Pancreas (tissue), 10 donors: ENCODE data around the gene GNAS. TPM values are rescaled to one million over a fixed set of nuclear protein-coding genes. Genes with fewer than 3 reads are reported as not detected.

Experiments used
- ATAC-seq, 4 donors: fragments of 200-7000 bp; cut with Tn5 transposase; one replicate each; pipeline versions ENCODE4 v1.8.0 to v1.9.1; 2020; ENCODE audit warnings: mild to moderate bottlenecking in 4 of 4, moderate library complexity in 4 of 4
- DNase-seq, 6 donors: peaks; one replicate each; pipeline ENCODE4 v3.0.0-alpha.2; 2020
- FAIRE-seq: peaks from 2 replicates; lab custom pipeline; 2012; peaks lifted over from hg19 to GRCh38; lab: Jason Lieb, UNC
- H3K27ac ChIP-seq, 4 donors: fragments of 200-600 bp; sonication (generic); 1 replicate in 3 of 4; 2 replicates in 1 of 4; pipeline versions ENCODE4 v1.5.0 to v1.8.0; 2020
- H3K27me3 ChIP-seq, 4 donors: fragments of 200-600 bp; one replicate each; pipeline ENCODE4 v1.8.0; 2021
- H3K36me3 ChIP-seq, 3 donors: fragments of 200-600 bp; sonication (generic) in 1 of 3; one replicate each; pipeline versions ENCODE4 v1.5.0 to v1.8.0; 2020 to 2021
- H3K4me1 ChIP-seq, 3 donors: fragments of 200-600 bp; one replicate each; pipeline ENCODE4 v1.8.0; 2021
- H3K4me3 ChIP-seq, 4 donors: fragments of 200-600 bp; sonication (generic) in 2 of 4; one replicate each; pipeline versions ENCODE4 v1.5.0 to v1.8.0; 2020 to 2021
- H3K9me3 ChIP-seq, 4 donors: fragments of 200-600 bp; one replicate each; pipeline ENCODE4 v1.8.0; 2021
- WGBS, 2 donors: extraction: QIAGEN DNeasy Blood & Tissue Kit; methylation state at CpG; one replicate each; pipeline ENCODE4 v1.1.7; 2013; 5-methylcytosine and 5-hydroxymethylcytosine counted together
- intact Hi-C, 3 donors: fragments of 100-400 bp; cut with DNase I; formaldehyde crosslinking; loops; one replicate each; pipeline versions ENCODE4 v1.11.1 to v1.14.2; 2022
- polyA plus RNA-seq, 2 donors: library from polyadenylated mRNA; stranded (reverse); fragments of 200-250 nt; gene quantifications; one replicate each; pipeline ENCODE4 v1.2.3, GENCODE V29; 2013
- total RNA-seq, 6 donors: library from RNA; stranded (reverse); fragmentation: NEBNext Ultra II Directional in 4 of 6; extraction: Animal tissue kit (Norgen Biotek cat#: 25700) in 4 of 6; gene quantifications; one replicate each; pipeline versions ENCODE4 v1.2.1 to v1.2.4, GENCODE V29; 2021 to 2023
- TF ChIP-seq, protein P1 (sequence below), 4 donors: fragments of 200-600 bp; sonication (generic) in 3 of 4; IDR thresholded peaks; one replicate each; pipeline versions ENCODE4 v1.5.0 to v1.8.0; 2021; ENCODE audit warnings: antibody characterized with exemption in 4 of 4
- donor health status: healthy with polysubstance abuse.
- donor health status: DM: no; HTN: no; CAD: no; lungs with moderate emphysema.
- donor health status: DM: no; HTN: no; CAD: no.
- donor health status: control.
- donor health status: control.
- donor health status: Bipolar disorder and iron deficiency.
- donor health status: DM: yes; HTN: yes; CAD: no.
- donor health status: DM: no; HTN: no; CAD: no.
- donor health status: DM: no; HTN: no; CAD: no.
- donor health status: DM: yes; HTN: yes; CAD: no.

Gene GNAS
- total and polyA plus RNA-seq, 8 donors: 349 to 2,220 (median 627) TPM

- intact Hi-C loops: no loop called here
- ATAC-seq: peak; percentile 46 to 79 (median 58)
Observed at GRCh38 chr20:58880994-58881752, 28.7 kb downstream of the GNAS start.

DNA sequence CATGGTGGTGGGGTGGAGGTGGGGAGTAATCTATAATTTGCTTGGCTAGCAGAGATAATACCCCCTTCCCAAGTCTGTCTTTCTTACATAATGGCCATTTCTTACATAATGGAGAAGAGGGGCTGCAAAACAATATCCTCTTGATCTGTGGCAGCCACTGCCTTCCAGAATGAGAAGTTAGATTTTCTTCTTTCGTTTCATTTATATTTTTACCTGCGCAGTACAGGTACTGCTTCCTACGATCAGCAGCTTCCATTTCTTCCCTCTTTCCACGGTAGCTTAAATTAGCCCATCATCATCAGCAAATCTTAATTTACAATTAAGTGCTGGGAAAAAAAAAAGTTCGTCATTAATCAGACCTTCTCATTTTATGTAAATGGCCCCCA is 30.2 kb downstream of the GNAS start:
- H3K36me3 ChIP-seq: no peaks in the 10 kb centered on the region
- no peak for FAIRE-seq
- WGBS, 2 donors: 71 to 85% methylated on average over 5 of the region's 5 CpGs
- intact Hi-C loops: no loop called here
- no peak overlapping the region for H3K27ac ChIP-seq
- no peaks in the 10 kb centered on the region for H3K27me3 ChIP-seq
- DNase-seq: no peak
- TF ChIP-seq, protein P1, sequence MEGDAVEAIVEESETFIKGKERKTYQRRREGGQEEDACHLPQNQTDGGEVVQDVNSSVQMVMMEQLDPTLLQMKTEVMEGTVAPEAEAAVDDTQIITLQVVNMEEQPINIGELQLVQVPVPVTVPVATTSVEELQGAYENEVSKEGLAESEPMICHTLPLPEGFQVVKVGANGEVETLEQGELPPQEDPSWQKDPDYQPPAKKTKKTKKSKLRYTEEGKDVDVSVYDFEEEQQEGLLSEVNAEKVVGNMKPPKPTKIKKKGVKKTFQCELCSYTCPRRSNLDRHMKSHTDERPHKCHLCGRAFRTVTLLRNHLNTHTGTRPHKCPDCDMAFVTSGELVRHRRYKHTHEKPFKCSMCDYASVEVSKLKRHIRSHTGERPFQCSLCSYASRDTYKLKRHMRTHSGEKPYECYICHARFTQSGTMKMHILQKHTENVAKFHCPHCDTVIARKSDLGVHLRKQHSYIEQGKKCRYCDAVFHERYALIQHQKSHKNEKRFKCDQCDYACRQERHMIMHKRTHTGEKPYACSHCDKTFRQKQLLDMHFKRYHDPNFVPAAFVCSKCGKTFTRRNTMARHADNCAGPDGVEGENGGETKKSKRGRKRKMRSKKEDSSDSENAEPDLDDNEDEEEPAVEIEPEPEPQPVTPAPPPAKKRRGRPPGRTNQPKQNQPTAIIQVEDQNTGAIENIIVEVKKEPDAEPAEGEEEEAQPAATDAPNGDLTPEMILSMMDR (IDR thresholded peaks at IDR 0.05): no peak
- no peaks in the 10 kb centered on the region for H3K4me1 ChIP-seq
- H3K9me3 ChIP-seq: no peaks in the 10 kb centered on the region
- no peak for ATAC-seq
- no peak overlapping the region for H3K4me3 ChIP-seq

More at GRCh38 chr20:58880994-58881752, 28.7 kb downstream of the GNAS start:
- no peak overlapping the region for H3K4me3 ChIP-seq
- 58 to 67% methylated on average over 9 of the region's 9 CpGs for WGBS, 2 donors
- TF ChIP-seq, protein P1 (IDR thresholded peaks at IDR 0.05): no peak
- H3K27me3 ChIP-seq: no peaks in the 10 kb centered on the region
- H3K9me3 ChIP-seq: no peaks in the 10 kb centered on the region
- peak in 1 of 6 donors; percentile 33 for DNase-seq
- H3K4me1 ChIP-seq: no peaks in the 10 kb centered on the region
- no peaks in the 10 kb centered on the region for H3K36me3 ChIP-seq
- FAIRE-seq: no peak
- no peak overlapping the region for H3K27ac ChIP-seq

DNA sequence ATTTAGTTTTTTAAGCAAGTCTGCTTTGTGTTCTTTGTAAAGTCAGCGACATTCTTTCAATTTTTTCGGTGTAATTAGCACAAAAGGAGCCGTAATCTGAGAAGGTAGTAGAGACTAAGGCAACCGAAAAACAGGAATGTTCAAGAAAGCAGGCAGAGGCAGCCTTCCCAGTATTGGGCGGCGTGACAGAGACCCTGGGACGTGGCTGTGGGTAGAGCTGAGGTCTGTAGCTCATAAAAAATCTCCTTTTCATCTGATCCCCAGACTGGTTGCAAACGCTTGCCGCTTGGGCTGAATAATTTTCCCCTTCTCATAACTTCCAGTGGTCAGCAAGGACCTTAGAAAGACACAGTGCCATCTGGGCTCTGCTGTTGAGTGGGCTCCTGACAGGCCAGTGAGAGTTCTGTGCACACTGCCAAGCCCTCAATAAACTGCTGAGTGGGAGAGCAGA is 30.8 kb downstream of the GNAS start:
- H3K9me3 ChIP-seq: no peaks in the 10 kb centered on the region
- WGBS, 2 donors: 84 to 85% methylated on average over 9 of the region's 9 CpGs
- ATAC-seq: peak in 1 of 4 donors; percentile 33
- no peaks in the 10 kb centered on the region for H3K36me3 ChIP-seq
- DNase-seq: no peak
- no peak overlapping the region for H3K27ac ChIP-seq
- intact Hi-C loops: no loop called here
- no peak overlapping the region for H3K4me3 ChIP-seq
- TF ChIP-seq, protein P1 (IDR thresholded peaks at IDR 0.05): no peak
- H3K4me1 ChIP-seq: no peaks in the 10 kb centered on the region
- no peaks in the 10 kb centered on the region for H3K27me3 ChIP-seq
- no peak for FAIRE-seq

DNA sequence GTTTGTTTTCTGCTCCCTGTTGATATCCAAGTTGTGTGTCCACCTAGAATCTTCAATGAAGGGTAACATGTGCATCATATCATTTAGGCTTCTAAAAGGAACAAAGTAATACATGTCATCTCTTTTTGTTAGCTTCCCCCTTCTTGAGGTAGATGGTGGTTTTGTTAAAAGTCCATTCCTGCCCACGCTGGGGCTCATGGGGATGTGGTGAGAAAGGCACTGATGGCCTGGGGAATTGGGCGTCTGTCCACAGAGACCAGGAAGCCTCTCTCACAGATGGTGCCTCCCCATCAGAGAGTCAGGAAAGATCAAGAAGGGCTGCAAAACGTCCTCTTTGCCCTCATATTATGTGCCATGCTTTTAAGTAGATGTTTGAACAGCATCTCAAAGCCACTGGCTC is 32.5 kb downstream of the GNAS start:
- no peaks in the 10 kb centered on the region for H3K27me3 ChIP-seq
- intact Hi-C loops: no loop called here
- no peak overlapping the region for H3K4me3 ChIP-seq
- WGBS, 2 donors: 76 to 82% methylated on average over 3 of the region's 3 CpGs
- H3K36me3 ChIP-seq: no peaks in the 10 kb centered on the region
- no peak overlapping the region for H3K27ac ChIP-seq
- DNase-seq (no peak), ATAC-seq (no peak), FAIRE-seq (no peak)
- no peaks in the 10 kb centered on the region for H3K9me3 ChIP-seq
- H3K4me1 ChIP-seq: no peaks in the 10 kb centered on the region
- TF ChIP-seq, protein P1 (IDR thresholded peaks at IDR 0.05): no peak

DNA sequence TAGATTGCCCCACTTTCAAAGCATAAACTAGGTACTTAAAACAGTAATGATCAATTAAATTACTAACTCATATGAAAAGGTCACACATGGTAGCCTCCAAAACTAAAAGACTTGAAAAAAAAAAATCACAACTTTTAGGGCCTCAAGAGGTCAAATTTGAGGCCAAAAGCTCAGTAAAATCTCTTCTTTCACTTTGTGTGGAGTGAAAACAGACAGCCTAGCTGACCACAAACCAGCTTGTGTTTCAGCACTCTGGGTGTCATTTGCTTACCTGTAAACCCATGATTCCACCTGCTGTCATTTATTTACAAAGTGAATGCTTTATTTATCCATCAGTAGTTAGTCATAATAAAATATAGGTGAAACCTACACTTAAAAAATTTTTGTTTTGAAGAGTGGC is 34.0 kb downstream of the GNAS start:
- Histone ChIP-seq H3K9me3 (no peaks in the 10 kb centered on the region), H3K27ac (no peak overlapping the region), H3K36me3 (no peaks in the 10 kb centered on the region), H3K4me3 (no peak overlapping the region), H3K4me1 (no peaks in the 10 kb centered on the region), H3K27me3 (no peaks in the 10 kb centered on the region)
- intact Hi-C loops: no loop called here
- TF ChIP-seq, protein P1 (IDR thresholded peaks at IDR 0.05): no peak
- ATAC-seq (no peak), DNase-seq (no peak), FAIRE-seq (no peak)
